ENCODE measurements around the gene CHMP2B. TPM values are rescaled to one million over a fixed set of nuclear protein-coding genes. Genes with fewer than 3 reads are reported as not detected.
A peak's percentile ranks its signal among the peaks of the same experiment; 100 is the strongest.

Gene CHMP2B, protein sequence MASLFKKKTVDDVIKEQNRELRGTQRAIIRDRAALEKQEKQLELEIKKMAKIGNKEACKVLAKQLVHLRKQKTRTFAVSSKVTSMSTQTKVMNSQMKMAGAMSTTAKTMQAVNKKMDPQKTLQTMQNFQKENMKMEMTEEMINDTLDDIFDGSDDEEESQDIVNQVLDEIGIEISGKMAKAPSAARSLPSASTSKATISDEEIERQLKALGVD
- total RNA-seq, result 10 to 100 TPM; 29.2 to 36.4 TPM

DNA sequence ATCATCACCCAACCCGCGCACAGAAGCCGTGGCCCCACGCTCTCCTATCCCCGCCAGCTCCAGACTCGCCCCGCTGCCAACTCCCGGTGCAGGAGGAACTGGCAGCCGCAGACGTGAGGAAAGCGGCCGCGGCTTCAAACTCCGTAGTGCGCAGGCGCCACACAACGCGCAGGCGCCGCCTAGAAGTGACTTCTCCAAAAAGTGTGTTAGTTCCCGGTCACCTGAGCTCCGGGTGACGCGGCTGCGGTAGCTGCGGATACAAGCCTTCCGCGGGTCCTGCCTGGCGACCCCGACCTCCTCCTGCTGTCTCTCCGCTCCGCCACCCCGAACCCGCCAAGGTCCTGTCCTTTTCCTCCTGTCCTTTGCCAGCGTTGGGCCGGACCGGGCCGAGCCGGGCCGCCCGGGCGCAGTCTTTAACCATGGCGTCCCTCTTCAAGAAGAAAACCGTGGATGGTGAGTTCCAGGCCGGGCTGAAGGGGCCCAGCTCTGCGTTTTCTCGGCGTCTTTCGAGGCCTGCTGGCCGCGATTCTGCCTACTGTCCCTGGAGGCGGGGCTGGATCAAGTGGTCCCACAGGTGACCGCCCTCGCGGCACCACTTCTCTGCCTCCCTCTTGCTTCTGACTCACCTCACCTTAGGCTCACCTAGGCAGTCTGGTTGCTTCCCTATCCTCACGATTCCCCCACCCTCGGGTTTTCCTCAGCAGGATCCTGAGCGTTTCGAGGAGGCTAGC is at the start of gene CHMP2B:
Gene CHMP2B, plus strand, starts transcription at position 206 of the 731 bp plus-strand sequence. Its CDS starts 214 bp downstream, at position 420.
- H3K9me3 ChIP-seq, result no peaks in the 10 kb centered on the region
- H3K27me3 ChIP-seq (replicated peaks; ENCODE audit: insufficient read depth), result no peaks in the 10 kb centered on the region
- TF ChIP-seq, protein P1, sequence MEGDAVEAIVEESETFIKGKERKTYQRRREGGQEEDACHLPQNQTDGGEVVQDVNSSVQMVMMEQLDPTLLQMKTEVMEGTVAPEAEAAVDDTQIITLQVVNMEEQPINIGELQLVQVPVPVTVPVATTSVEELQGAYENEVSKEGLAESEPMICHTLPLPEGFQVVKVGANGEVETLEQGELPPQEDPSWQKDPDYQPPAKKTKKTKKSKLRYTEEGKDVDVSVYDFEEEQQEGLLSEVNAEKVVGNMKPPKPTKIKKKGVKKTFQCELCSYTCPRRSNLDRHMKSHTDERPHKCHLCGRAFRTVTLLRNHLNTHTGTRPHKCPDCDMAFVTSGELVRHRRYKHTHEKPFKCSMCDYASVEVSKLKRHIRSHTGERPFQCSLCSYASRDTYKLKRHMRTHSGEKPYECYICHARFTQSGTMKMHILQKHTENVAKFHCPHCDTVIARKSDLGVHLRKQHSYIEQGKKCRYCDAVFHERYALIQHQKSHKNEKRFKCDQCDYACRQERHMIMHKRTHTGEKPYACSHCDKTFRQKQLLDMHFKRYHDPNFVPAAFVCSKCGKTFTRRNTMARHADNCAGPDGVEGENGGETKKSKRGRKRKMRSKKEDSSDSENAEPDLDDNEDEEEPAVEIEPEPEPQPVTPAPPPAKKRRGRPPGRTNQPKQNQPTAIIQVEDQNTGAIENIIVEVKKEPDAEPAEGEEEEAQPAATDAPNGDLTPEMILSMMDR (IDR thresholded peaks at IDR 0.05), result no peak
- peak; percentile 74 for DNase-seq (ENCODE audit: low spot score)
- H3K4me3 ChIP-seq, result peak within 1 kb of the TSS; percentile 92
- peak; percentile 88 for ATAC-seq (ENCODE audit: insufficient number of reproducible peaks, low FRiP score, low read depth)
- H3K27ac ChIP-seq, result peak within 1 kb of the TSS; percentile 88
- H3K36me3 ChIP-seq, result no peaks in the 10 kb centered on the region
- peaks cover 19 to 32% of the 10 kb centered on the region in 2 donors for H3K4me1 ChIP-seq (ENCODE audit: control insufficient read depth in 1 of 2, low read depth in 2 of 2)

DNA sequence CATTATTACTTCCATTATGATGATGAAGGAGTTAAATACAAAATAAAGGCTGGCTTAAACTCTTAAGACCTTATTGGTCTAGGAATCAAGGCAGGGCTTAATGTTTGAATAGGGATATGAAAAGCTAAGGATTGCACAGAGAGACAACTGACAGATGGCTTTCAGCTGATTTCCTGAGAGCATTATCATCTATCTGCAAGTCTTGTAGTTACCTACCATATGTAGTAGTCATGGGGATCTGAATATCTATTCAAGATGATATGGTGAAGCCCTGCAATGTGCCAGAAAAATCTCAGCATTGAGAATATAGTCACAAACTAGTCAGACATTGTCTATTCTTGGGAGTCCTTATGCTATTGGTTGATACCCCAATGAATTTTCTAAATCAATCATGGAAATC is 47.5 kb upstream of the CHMP2B start:
- TF ChIP-seq, protein P1 (IDR thresholded peaks at IDR 0.05), result no peak
- ATAC-seq (ENCODE audit: insufficient number of reproducible peaks, low FRiP score, low read depth), result no peak

DNA sequence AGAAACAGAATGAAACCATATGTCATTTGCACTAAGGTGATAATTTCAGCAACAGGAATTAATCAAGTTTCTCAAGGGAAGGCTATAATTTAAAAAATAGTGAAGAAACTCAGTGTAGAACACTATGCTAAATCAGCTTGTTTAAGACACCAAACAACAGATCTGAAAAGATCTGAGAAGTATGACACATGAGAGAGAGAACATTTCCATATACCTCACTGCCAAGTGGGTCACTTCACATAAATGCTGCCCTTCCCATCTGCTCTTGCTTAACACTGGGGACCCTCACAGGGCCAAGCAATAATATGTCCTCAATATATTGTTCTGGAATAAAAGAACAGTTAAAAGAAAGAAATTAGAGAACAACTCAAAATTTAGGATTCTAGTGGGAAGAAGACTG is 45.6 kb upstream of the CHMP2B start:
- Histone ChIP-seq H3K9me3 (no peaks in the 10 kb centered on the region), H3K27ac (no peak overlapping the region), H3K27me3 (replicated peaks; ENCODE audit: insufficient read depth) (no peaks in the 10 kb centered on the region), H3K4me3 (no peak overlapping the region), H3K4me1 (ENCODE audit: control insufficient read depth in 1 of 2, low read depth in 2 of 2) (no peaks in the 10 kb centered on the region), H3K36me3 (no peaks in the 10 kb centered on the region)
- DNase-seq (ENCODE audit: low spot score), result no peak
- no peak for ATAC-seq (ENCODE audit: insufficient number of reproducible peaks, low FRiP score, low read depth)
- TF ChIP-seq, protein P1 (IDR thresholded peaks at IDR 0.05), result no peak

More for the DNA sequence above, 47.5 kb upstream of the CHMP2B start:
- DNase-seq (ENCODE audit: low spot score), result no peak
- Histone ChIP-seq H3K27ac (no peak overlapping the region), H3K4me1 (ENCODE audit: control insufficient read depth in 1 of 2, low read depth in 2 of 2) (no peaks in the 10 kb centered on the region), H3K36me3 (no peaks in the 10 kb centered on the region), H3K4me3 (no peak overlapping the region), H3K9me3 (no peaks in the 10 kb centered on the region), H3K27me3 (replicated peaks; ENCODE audit: insufficient read depth) (no peaks in the 10 kb centered on the region)

DNA sequence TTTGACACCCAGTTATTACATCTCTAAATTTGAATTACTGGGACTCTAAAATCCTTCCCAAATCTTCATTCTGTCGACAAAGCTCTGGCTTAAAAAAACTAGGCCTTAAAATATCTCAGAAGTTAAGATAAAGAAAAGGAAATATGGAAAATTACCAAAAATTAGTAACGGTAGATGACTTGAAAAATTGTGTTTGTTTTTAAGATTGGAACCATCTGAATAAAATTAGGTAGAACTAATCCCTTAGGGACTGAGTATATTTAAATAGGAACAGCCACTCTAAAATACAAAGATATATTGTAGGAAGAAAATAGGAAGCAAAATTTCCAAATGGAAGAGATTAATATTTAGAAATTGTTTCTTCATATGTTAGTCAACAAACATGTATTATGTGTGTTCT is 45.1 kb upstream of the CHMP2B start:
- Histone ChIP-seq H3K4me1 (ENCODE audit: control insufficient read depth in 1 of 2, low read depth in 2 of 2) (no peaks in the 10 kb centered on the region), H3K27ac (no peak overlapping the region), H3K36me3 (no peaks in the 10 kb centered on the region), H3K9me3 (no peaks in the 10 kb centered on the region), H3K27me3 (replicated peaks; ENCODE audit: insufficient read depth) (no peaks in the 10 kb centered on the region), H3K4me3 (no peak overlapping the region)
- TF ChIP-seq, protein P1 (IDR thresholded peaks at IDR 0.05), result no peak
- DNase-seq (ENCODE audit: low spot score) (no peak), ATAC-seq (ENCODE audit: insufficient number of reproducible peaks, low FRiP score, low read depth) (no peak)

DNA sequence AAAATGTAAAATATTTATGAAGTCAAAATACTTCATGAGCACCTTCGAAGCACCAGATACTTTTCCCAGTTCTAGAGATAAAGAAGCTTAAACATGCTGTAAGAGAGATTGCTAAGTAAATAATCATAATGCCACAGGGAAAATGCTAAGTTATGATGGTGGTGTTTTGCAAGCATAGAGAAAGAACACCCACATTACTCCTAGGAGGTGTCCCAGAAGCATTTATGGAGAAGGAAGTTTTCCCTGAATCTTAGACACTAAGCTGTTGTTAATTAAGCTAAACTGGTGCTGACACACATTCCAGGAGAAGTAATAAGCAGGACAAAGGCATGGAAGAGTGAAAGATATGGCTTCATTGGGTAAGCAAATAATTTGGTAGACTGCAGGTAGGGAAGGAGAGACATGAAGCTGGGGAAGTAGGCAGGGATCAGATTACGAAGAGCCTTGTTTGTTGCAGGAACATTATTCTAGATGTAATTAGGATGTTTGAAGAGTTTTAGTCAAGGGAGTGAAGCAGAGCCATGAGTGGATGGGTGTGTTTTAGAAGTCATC is 40.4 kb upstream of the CHMP2B start:
- TF ChIP-seq, protein P1 (IDR thresholded peaks at IDR 0.05), result no peak
- DNase-seq (ENCODE audit: low spot score) (no peak), ATAC-seq (ENCODE audit: insufficient number of reproducible peaks, low FRiP score, low read depth) (no peak)
- Histone ChIP-seq H3K36me3 (no peaks in the 10 kb centered on the region), H3K4me1 (ENCODE audit: control insufficient read depth in 1 of 2, low read depth in 2 of 2) (no peaks in the 10 kb centered on the region), H3K27me3 (replicated peaks; ENCODE audit: insufficient read depth) (no peaks in the 10 kb centered on the region), H3K9me3 (no peaks in the 10 kb centered on the region), H3K27ac (no peak overlapping the region), H3K4me3 (no peak overlapping the region)

All from thoracic aorta (tissue), 2 donors.